Colonic mucosa (tissue), 4 donors: ENCODE measurements around the gene THSD7B. TPM values are rescaled to one million over a fixed set of nuclear protein-coding genes. Genes with fewer than 3 reads are reported as not detected.

Experiments used
- DNase-seq: peaks from one replicate; pipeline ENCODE4 v3.0.0-alpha.2; 2020
- H3K27ac ChIP-seq: fragments of 200-600 bp; one replicate; pipeline ENCODE4 v1.8.0; 2021
- H3K27me3 ChIP-seq: fragments of 200-600 bp; one replicate; pipeline ENCODE4 v1.8.0; 2021
- H3K36me3 ChIP-seq: fragments of 200-600 bp; one replicate; pipeline ENCODE4 v1.8.0; 2021
- H3K4me1 ChIP-seq: fragments of 200-600 bp; one replicate; pipeline ENCODE4 v1.8.0; 2021; ENCODE audit warnings: mild to moderate bottlenecking
- H3K4me3 ChIP-seq: fragments of 200-600 bp; one replicate; pipeline ENCODE4 v1.8.0; 2021
- H3K9ac ChIP-seq, 2 donors: one replicate each; pipeline ENCODE4 v1.7.0; 2013; ENCODE audit warnings: control low read depth in 2 of 2, low read depth in 2 of 2, low read length in 2 of 2
- H3K9me3 ChIP-seq: fragments of 200-600 bp; one replicate; pipeline ENCODE4 v1.8.0; 2021
- CTCF ChIP-seq: fragments of 200-600 bp; IDR thresholded peaks from one replicate; pipeline ENCODE4 v1.8.0; 2022; ENCODE audit warnings: antibody characterized with exemption, mild to moderate bottlenecking
- intact Hi-C: fragments of 100-400 bp; cut with DNase I; formaldehyde crosslinking; loops from one replicate; pipeline ENCODE4 v1.14.1; 2022
- total RNA-seq, 2 donors: library from RNA; stranded (reverse); fragmentation: NEBNext Ultra II Directional in 1 of 2; extraction: Animal tissue kit (Norgen Biotek cat#: 25700) in 1 of 2; gene quantifications; one replicate each; pipeline ENCODE4 v1.2.1, GENCODE V29; 2021
- donor health status: healthy.
- donor health status: DM: no; HTN: no; CAD: no.
- donor health status: DM: no; HTN: no; CAD: no.

THSD7B gene
- total RNA-seq, 2 donors from 2014 or later = 0.05 to 0.29 TPM

- Histone ChIP-seq H3K9ac (no peak overlapping the region), H3K36me3 (no peaks in the 10 kb centered on the region), H3K27me3 (no peaks in the 10 kb centered on the region), H3K4me1 (no peaks in the 10 kb centered on the region), H3K4me3 (no peak overlapping the region), H3K27ac (no peak overlapping the region), H3K9me3 (no peaks in the 10 kb centered on the region)
- intact Hi-C loops = no loop called here
- no peak for TF ChIP-seq CTCF
- no peak for DNase-seq
These were observed 443.1 kb downstream of the THSD7B start for GRCh38 chr2:137208431-137208891.

GRCh38 chr2:137210039-137210438 lies 444.7 kb downstream of the THSD7B start:
- no peak for TF ChIP-seq CTCF

GRCh38 chr2:137211761-137212160 lies 446.4 kb downstream of the THSD7B start:
- Histone ChIP-seq H3K9me3 (no peaks in the 10 kb centered on the region), H3K4me1 (no peaks in the 10 kb centered on the region), H3K4me3 (no peak overlapping the region), H3K36me3 (no peaks in the 10 kb centered on the region), H3K27ac (no peak overlapping the region), H3K27me3 (no peaks in the 10 kb centered on the region), H3K9ac (no peak overlapping the region)
- DNase-seq = no peak
- TF ChIP-seq CTCF = no peak
- intact Hi-C loops = no loop called here

More at GRCh38 chr2:137210039-137210438, 444.7 kb downstream of the THSD7B start:
- Histone ChIP-seq H3K4me3 (no peak overlapping the region), H3K27ac (no peak overlapping the region), H3K36me3 (no peaks in the 10 kb centered on the region), H3K4me1 (no peaks in the 10 kb centered on the region), H3K9ac (no peak overlapping the region), H3K27me3 (no peaks in the 10 kb centered on the region), H3K9me3 (no peaks in the 10 kb centered on the region)
- DNase-seq = no peak
- intact Hi-C loops = no loop called here

GRCh38 chr2:137220438-137220993 lies 455.2 kb downstream of the THSD7B start:
- intact Hi-C loops = no loop called here
- Histone ChIP-seq H3K9me3 (no peaks in the 10 kb centered on the region), H3K27me3 (no peaks in the 10 kb centered on the region), H3K9ac (no peak overlapping the region), H3K4me1 (no peaks in the 10 kb centered on the region), H3K4me3 (no peak overlapping the region), H3K27ac (no peak overlapping the region), H3K36me3 (no peaks in the 10 kb centered on the region)
- no peak for TF ChIP-seq CTCF
- no peak for DNase-seq

- intact Hi-C loops = no loop called here
- H3K36me3 ChIP-seq = no peaks in the 10 kb centered on the region
- DNase-seq = no peak
These were observed 456.6 kb downstream of the THSD7B start for GRCh38 chr2:137221797-137222492.

More at GRCh38 chr2:137221797-137222492, 456.6 kb downstream of the THSD7B start:
- Histone ChIP-seq H3K4me3 (no peak overlapping the region), H3K9ac (no peak overlapping the region), H3K27ac (no peak overlapping the region), H3K4me1 (no peaks in the 10 kb centered on the region), H3K27me3 (no peaks in the 10 kb centered on the region), H3K9me3 (no peaks in the 10 kb centered on the region)
- no peak for TF ChIP-seq CTCF
